HepG2 (cell line): ENCODE results near the gene PPCS. TPM values are rescaled to one million over a fixed set of nuclear protein-coding genes. Genes with fewer than 3 reads are reported as not detected.

Experiments
- ARNTL ChIP-seq: sonication (generic); formaldehyde crosslinking; IDR thresholded peaks from 2 replicates; pipeline ENCODE4 v1.4.0; 2020; ENCODE audit warnings: mild to moderate bottlenecking, missing genetic modification reagents
- BRCA1 ChIP-seq: sonication (generic); formaldehyde crosslinking; IDR thresholded peaks from 2 replicates; pipeline ENCODE4 v1.4.0; 2020; ENCODE audit warnings: missing genetic modification reagents
- CEBPZ ChIP-seq: IDR thresholded peaks from 2 replicates; pipeline ENCODE4 v1.6.1; 2012; ENCODE audit warnings: low read length, improper control_type of control experiment
- ISL2 ChIP-seq: sonication (generic); formaldehyde crosslinking; IDR thresholded peaks from 2 replicates; pipeline ENCODE4 v1.5.0; 2020; ENCODE audit warnings: missing genetic modification reagents
- MAFG ChIP-seq: sonication (generic); formaldehyde crosslinking; IDR thresholded peaks from 2 replicates; pipeline ENCODE4 v1.5.1; 2020; ENCODE audit warnings: mild to moderate bottlenecking, missing genetic modification reagents
- MLX ChIP-seq: IDR thresholded peaks from 2 replicates; pipeline ENCODE4 v1.6.1; 2016
- MXD3 ChIP-seq: IDR thresholded peaks from 2 replicates; pipeline ENCODE4 v1.6.1; 2016; ENCODE audit warnings: mild to moderate bottlenecking, missing biosample characterization, missing genetic modification reagents
- RORA ChIP-seq: sonication (generic); formaldehyde crosslinking; IDR thresholded peaks from 2 replicates; pipeline ENCODE4 v1.5.0; 2020; ENCODE audit warnings: mild to moderate bottlenecking, missing genetic modification reagents, moderate library complexity
- SIN3A ChIP-seq: IDR thresholded peaks from 2 replicates; pipeline ENCODE4 v1.6.1; 2011; ENCODE audit warnings: low read depth, mild to moderate bottlenecking, control low read depth, low read length, borderline replicate concordance
- SRY ChIP-seq: sonication (generic); formaldehyde crosslinking; IDR thresholded peaks from 2 replicates; pipeline ENCODE4 v1.8.0; 2022; ENCODE audit warnings: mild to moderate bottlenecking, missing genetic modification reagents
- THRA ChIP-seq: sonication (generic); formaldehyde crosslinking; IDR thresholded peaks from 2 replicates; pipeline ENCODE4 v1.4.0; 2020; ENCODE audit warnings: missing genetic modification reagents, borderline replicate concordance
- ZC3H4 ChIP-seq: sonication (generic); formaldehyde crosslinking; IDR thresholded peaks from 2 replicates; pipeline ENCODE4 v1.4.0; 2020; ENCODE audit warnings: missing genetic modification reagents, borderline replicate concordance
- ZFAT ChIP-seq: sonication (generic); formaldehyde crosslinking; conservative IDR thresholded peaks from 2 replicates; pipeline ENCODE4 v1.8.1; 2023; ENCODE audit warnings: missing genetic modification reagents, inconsistent platforms
- ZFP36L2 ChIP-seq: sonication (generic); formaldehyde crosslinking; IDR thresholded peaks from 2 replicates; pipeline ENCODE4 v1.4.0; 2020; ENCODE audit warnings: missing genetic modification reagents
- ZMYM2 ChIP-seq: sonication (generic); formaldehyde crosslinking; IDR thresholded peaks from 2 replicates; pipeline ENCODE4 v1.8.0; 2022; ENCODE audit warnings: mild to moderate bottlenecking, missing genetic modification reagents
- ZNF136 ChIP-seq: sonication (generic); formaldehyde crosslinking; IDR thresholded peaks from 2 replicates; pipeline ENCODE4 v1.8.1; 2022; ENCODE audit warnings: low read depth, mild to moderate bottlenecking, moderate library complexity, missing genetic modification reagents
- ZNF224 ChIP-seq: sonication (generic); formaldehyde crosslinking; IDR thresholded peaks from 2 replicates; pipeline ENCODE4 v1.5.0; 2020; ENCODE audit warnings: mild to moderate bottlenecking, missing genetic modification reagents
- ZNF484 ChIP-seq: sonication (generic); formaldehyde crosslinking; IDR thresholded peaks from 2 replicates; pipeline ENCODE4 v1.5.1; 2020; ENCODE audit warnings: mild to moderate bottlenecking, low read depth, missing genetic modification reagents, borderline replicate concordance
- ZNF7 ChIP-seq: IDR thresholded peaks from 2 replicates; pipeline ENCODE4 v1.6.1; 2016; ENCODE audit warnings: missing biosample characterization, missing genetic modification reagents
- ZNF780A ChIP-seq: sonication (generic); formaldehyde crosslinking; IDR thresholded peaks from 2 replicates; pipeline ENCODE4 v1.8.0; 2022; ENCODE audit warnings: mild to moderate bottlenecking, missing genetic modification reagents, moderate library complexity
- ZSCAN29 ChIP-seq: sonication (generic); formaldehyde crosslinking; conservative IDR thresholded peaks from 2 replicates; pipeline ENCODE4 v1.4.0; 2020; ENCODE audit warnings: mild to moderate bottlenecking, missing genetic modification reagents
- polyA plus RNA-seq, 8 experiments: library from polyadenylated mRNA; depleted of rRNA in 3 of 8; stranded (reverse) in 7 of 8; unstranded in 1 of 8; fragments of >200 nt; fragmentation: Illumina TruSeq in 4 of 8; extraction: Trizol in 4 of 8; gene quantifications; 2 replicates each; pipeline versions ENCODE4 v1.2.1 to v1.2.3, GENCODE V29; 2011 to 2016; ENCODE audit warnings: low read depth in 4 of 8, missing spikeins in 1 of 8, mixed read lengths in 1 of 8; ENCODE audit not compliant: insufficient read depth in 1 of 8
- total RNA-seq, 5 experiments: library from RNA; depleted of rRNA; stranded (reverse); fragments of >200 nt; fragmentation: Illumina TruSeq; extraction: Trizol; gene quantifications; 2 replicates each; pipeline ENCODE4 v1.2.3, GENCODE V29; 2016; ENCODE audit warnings: low read depth in 1 of 5
- TF ChIP-seq, protein P1 (sequence below): IDR thresholded peaks from 2 replicates; pipeline ENCODE4 v1.6.1; 2016; ENCODE audit warnings: mild to moderate bottlenecking
- TF ChIP-seq, protein P2 (sequence below): sonication (generic); formaldehyde crosslinking; IDR thresholded peaks from 2 replicates; pipeline ENCODE4 v1.8.0; 2022; ENCODE audit warnings: mild to moderate bottlenecking, missing genetic modification reagents, moderate library complexity

PPCS gene
- total and polyA plus RNA-seq, 2 of the 13 experiments (the other 11 are each of a cell fraction or from before 2014, with no cell fraction given), result 13.4 to 38.9 TPM

GRCh38 chr1:42462828-42463763 lies 6.8 kb downstream of the PPCS start, which contains the start of gene CCDC30 (continued):
- TF ChIP-seq ARNTL (CRISPR knock-in tag) (no peak), ZFP36L2 (no peak), CEBPZ (no peak), MLX (no peak), SRY (CRISPR knock-in tag) (no peak), ZMYM2 (CRISPR knock-in tag) (no peak), ZNF484 (CRISPR knock-in tag) (no peak), ZFAT (CRISPR knock-in tag) (no peak), THRA (CRISPR knock-in tag) (no peak), ZNF7 (CRISPR knock-in tag) (no peak), MXD3 (no peak; the same call in 1 of the 2 replicates), BRCA1 (CRISPR knock-in tag) (no peak), MAFG (CRISPR knock-in tag) (no peak), ZNF224 (CRISPR knock-in tag) (no peak), ZC3H4 (CRISPR knock-in tag) (no peak), RORA (no peak), ISL2 (CRISPR knock-in tag) (no peak), ZNF136 (CRISPR knock-in tag) (no peak), SIN3A (peak; percentile 99), ZSCAN29 (CRISPR knock-in tag) (no peak), ZNF780A (CRISPR knock-in tag) (no peak)
- TF ChIP-seq, protein P1, sequence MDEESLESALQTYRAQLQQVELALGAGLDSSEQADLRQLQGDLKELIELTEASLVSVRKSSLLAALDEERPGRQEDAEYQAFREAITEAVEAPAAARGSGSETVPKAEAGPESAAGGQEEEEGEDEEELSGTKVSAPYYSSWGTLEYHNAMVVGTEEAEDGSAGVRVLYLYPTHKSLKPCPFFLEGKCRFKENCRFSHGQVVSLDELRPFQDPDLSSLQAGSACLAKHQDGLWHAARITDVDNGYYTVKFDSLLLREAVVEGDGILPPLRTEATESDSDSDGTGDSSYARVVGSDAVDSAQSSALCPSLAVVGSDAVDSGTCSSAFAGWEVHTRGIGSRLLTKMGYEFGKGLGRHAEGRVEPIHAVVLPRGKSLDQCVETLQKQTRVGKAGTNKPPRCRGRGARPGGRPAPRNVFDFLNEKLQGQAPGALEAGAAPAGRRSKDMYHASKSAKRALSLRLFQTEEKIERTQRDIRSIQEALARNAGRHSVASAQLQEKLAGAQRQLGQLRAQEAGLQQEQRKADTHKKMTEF (CRISPR knock-in tag), result no peak
- TF ChIP-seq, protein P2, sequence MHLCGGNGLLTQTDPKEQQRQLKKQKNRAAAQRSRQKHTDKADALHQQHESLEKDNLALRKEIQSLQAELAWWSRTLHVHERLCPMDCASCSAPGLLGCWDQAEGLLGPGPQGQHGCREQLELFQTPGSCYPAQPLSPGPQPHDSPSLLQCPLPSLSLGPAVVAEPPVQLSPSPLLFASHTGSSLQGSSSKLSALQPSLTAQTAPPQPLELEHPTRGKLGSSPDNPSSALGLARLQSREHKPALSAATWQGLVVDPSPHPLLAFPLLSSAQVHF (CRISPR knock-in tag), result no peak
